DMS 273 (cell line): ENCODE results near the gene SNORC.
"Not testable (repeated sequence)": the region's sequence is repeated elsewhere in the genome, so short reads cannot be mapped to it uniquely, and the experiment has no call there.

ENCODE experiments used
- DNase-seq: peaks from one replicate; lab custom pipeline; 2025; ENCODE audit not compliant: unreplicated experiment; lab: John Stamatoyannopoulos, UW

SNORC gene

DNA sequence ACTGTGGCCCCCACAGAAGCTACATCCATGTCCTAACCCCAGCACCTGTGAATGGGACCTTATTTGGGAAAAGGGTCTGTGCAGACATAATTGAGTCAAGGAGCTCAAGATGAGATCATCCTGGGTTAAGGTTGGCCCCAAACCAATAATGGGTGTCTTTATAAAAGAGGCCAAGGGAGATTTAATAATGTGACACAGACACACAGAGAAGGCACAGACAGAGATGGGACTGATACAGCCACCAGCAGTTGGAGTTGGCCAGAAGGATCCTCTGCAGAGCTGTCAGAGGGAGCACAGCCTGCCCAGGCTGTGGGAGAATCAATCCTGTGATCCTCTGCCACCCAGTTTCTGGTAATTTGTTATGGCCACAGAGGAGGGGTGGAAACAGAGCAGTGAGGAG is 26.0 kb downstream of the SNORC start:
- DNase-seq: no peak

- no peak for DNase-seq
Measured at GRCh38 chr2:232896720-232897597, 26.9 kb downstream of the SNORC start.

DNA sequence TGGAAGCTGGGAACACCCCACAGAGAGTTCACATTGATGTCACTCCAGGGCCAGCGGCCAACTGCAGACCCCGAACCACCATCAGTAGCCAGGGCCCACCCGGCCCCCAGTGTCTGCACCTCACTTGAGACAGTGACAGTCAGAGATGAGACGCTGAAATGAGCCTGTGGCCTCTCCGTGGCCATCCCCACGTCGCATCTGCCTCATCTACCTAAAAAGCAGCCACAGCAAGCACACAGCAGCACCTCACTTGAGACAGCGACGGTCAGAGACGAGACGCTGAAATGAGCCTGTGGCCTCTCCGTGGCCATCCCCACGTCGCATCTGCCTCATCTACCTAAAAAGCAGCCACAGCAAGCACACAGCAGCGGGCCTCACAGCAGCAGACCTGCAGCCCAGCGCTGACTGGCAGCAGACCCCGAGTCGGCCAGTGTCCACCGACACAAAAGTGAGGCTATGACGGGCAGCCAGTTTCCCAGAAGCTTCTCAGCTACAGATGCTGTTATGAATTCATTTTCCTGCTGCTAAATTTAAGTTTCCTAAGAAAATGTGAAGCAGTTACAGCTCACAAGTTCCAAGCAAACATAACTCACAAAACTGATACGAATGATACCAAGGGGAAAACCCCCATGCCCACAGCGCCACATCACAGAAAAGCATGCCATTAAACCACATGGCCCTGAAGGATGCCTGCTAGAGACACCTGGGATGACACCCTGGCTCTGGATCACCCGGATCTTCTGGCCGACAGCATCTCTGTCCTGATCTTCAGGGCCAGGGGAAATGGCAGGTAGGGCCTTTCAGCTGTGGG is 27.7 kb downstream of the SNORC start:
- no peak for DNase-seq

DNA sequence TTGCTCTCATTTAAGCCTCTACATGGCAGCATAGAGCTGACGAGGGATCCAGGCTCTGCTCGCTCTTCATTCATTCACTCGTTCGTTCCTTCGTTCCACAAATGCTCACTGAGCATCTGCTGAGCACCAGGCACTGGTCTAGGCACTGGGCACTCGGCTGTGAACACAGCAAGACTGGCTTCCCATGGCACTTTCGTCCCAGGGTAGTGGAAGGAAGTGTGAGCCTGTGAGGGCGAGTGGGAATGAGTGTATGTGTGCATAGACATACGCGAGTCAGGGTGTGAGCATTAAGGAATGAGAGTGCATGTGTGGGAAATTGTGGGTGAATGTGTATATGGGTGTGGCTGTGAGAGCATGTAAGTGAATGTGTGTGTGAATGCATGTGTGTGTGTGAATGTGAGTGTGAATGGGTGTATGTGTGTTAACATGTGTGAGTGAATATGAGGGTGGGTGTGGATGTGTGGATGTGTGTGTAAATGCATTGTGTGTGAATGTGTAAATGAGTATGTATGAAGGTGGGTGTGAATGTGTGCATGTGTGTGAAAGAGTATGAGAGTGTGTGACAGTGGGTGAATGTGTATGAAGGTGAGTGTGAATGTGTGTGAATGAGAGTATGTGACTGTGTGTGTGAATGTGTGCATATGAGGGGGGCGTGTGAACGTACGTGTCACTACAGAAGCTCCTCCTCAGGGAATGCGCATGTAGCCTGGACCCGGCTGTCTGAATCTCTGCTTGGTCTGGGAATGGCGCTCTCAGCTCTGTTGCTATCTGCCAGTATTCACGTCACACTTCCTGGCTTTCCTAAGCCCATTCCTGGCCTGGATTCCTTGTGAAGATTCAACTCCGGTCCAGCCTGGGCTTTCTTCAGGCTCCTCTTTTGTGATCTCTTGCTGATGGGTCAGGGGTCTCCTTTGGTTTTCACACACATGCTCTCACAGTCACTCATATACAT is 28.8 kb downstream of the SNORC start:
- DNase-seq: no peak

DNA sequence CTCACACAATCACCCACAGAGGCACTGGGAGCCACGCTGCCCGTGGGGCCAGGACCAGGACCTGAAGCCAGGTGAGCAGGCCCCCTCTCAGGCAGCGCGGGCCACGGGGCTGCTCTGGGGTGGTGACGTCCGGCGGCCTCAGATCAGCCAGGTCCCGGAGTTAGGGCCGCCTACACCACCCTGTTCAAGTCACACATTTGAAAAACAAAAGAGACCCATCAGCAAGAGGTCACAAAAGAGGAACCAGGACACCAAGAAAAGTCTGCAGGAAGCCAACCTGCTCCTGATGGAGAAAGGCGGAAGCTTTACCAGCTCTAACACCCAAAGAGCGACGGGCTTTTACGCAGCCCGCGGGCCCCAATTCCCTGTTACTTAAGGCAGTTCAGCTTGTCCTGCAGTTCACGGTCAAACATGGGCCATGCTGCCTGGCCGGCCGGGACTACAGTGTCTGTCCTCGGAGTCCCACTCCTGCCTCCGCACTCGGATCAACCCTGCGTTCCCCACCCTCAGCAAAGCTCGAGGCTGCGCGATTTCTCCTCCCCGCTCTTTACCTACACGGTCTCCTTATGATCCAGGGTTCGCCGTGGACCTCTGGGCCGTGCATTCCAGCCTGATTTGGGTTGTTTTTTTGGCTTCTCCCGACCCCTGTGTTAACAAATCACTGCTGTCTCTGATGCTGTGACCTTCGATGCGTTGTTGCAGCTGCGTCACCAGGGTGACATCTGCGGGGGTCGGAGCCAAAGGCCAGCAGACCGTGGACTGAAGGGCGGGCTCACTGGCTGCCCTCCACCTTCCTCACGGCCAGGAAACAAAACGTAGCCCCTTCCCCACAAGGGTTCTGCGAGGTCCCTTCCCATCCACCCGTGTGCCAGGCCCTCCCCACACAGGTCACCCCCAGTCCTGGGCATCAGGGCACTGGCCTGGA is 31.0 kb downstream of the SNORC start:
- DNase-seq: no peak

DNA sequence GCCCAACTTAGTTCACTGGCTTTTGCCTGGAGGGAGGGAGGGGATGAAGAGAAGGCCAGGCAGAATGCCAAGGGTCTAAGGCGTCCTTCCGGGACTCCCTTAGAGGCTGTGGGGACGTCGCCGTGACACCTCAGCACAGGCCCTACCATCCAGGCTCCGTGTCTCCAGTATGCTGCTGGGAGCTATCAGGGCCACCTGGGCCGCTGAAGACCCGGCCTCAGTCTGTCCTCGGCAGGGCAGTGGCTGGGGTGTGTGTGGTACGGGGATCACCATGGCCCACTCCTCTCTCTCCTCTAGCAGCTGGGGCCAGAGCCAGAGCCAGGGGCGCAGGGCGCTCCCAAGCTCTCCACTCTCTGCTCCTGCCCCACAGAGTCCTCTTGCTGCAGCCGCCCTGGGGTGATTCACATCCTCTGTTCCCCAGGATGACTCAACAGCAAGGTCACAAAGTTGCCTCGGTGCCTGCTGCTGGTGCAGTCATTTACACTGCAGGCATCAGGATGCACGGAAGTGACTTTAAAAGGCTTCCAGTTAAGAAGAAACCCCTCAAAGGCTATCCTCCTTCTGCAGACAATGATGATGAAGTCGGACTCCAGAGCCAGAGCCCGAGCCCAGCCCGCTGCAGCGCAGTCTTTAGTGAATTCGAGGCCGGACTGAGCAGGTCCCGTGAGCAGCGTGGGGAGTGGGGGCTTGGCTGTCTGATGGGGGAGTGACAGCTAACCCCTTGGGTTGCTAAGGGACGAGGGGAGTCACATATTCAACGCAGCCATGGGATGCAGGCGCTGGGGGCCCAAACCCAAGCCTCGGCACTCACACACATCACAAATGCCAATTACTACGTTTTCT is 31.9 kb downstream of the SNORC start:
- DNase-seq: no peak

DNA sequence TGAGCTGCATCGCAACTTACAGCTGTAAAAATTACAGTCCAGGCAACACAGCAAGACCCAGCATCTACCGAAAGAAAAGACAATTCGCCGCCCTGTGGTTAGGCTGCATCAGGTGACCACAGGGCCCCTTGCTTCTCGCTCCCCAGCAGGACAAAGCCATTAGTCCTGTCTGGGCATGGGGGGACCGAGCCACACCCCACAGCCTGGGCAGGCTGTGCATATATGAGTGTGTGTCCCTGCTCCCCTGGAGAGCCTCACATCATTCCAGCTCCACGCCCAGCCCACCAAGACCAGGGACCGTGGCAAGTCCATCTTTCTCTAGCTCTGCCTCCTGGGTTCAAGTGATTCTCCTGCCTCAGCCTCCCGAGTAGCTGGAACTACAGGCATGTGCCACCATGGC is 33.9 kb downstream of the SNORC start:
- no peak for DNase-seq

DNA sequence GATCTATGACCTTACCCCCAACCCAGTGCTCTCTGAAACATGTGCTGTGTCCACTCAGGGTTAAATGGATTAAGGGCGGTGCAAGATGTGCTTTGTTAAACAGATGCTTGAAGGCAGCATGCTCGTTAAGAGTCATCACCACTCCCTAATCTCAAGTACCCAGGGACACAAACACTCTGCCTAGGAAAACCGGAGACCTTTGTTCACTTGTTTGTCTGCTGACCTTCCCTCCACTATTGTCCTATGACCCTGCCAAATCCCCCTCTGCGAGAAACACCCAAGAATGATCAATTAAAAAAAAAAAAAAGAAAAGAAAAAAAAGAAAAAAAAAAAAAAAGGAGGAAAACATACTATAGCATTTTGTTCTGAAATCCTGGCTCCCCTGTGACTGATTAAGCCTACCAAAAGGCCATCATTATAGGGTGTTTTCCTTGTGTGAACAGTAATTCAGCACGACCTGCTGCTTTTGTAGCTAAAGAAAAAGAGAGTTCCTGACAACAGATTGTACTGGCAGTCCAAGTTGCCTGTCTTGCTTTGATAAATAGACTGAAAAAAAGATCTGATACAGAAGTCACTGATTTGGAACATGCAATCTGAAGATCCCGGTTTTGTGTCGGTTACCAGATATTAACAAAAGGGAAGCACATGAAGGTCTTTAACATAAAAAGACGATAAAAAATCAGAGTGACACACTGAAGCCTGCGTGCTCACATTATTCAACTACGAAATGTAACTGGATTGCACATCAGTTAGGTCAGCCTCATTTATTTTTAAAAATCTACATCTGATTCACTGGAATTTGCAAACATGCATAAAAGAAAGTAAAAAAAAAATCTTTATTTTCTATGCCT is 37.0 kb downstream of the SNORC start:
- DNase-seq: not testable (repeated sequence)

GRCh38 chr2:232907718-232908085 is 37.6 kb downstream of the SNORC start:
- not testable (repeated sequence) for DNase-seq

- DNase-seq: no peak
Measured at GRCh38 chr2:232908695-232909094, 38.6 kb downstream of the SNORC start.

DNA sequence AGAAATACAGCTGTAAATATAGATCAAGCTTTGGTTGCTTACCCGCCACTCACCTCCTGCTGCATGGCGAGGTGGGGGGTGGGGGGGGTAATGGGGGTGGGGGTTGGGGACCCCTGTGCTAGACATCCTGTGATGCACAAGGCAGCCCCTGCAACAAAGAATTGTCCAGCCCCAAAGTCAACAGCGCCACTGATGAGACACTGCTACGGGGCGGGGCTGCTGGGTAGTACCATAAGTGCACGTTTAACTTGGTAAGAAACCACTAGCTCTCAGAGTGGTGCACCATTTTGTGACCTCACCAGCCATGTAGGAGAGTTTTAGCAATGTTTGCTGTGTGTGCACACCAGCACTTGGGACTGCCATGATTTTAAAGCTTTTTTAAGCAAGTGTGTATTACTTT is 40.3 kb downstream of the SNORC start:
- DNase-seq: no peak

- no peak for DNase-seq
Measured at GRCh38 chr2:232911712-232912277, 41.7 kb downstream of the SNORC start.

- DNase-seq: no peak
Measured at GRCh38 chr2:232913903-232914302, 43.8 kb downstream of the SNORC start.

- DNase-seq: no peak
Measured at GRCh38 chr2:232919141-232919540, 49.1 kb downstream of the SNORC start.

- no peak for DNase-seq
Measured at GRCh38 chr2:232920055-232920454, 50.0 kb downstream of the SNORC start.

GRCh38 chr2:232920760-232921159 is 50.7 kb downstream of the SNORC start:
- DNase-seq: no peak

DNA sequence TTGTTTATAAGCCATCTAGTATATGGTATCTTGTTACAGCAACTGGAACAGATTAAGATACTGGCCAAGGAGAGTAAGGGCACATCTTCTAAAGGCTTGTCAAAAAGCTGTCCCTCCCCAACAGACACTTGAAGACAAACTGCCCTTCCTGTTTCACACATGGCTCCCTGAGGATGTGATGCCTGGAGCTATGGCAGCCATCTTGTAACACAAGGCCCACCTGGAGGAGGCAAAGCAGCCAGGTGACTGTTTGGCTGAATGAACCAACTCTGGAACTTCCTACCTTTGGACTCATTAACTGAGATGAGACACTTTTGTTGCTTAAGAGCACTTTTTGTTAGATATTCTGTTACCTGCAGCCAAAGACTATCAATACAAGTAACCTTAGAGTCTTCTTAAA is 54.4 kb downstream of the SNORC start:
- no peak for DNase-seq
